Endothelial cell (in vitro differentiated cells): ENCODE measurements around the gene TH. TPM values are rescaled to one million over a fixed set of nuclear protein-coding genes. Genes with fewer than 3 reads are reported as not detected.

ENCODE experiments used
- DNase-seq: peaks from one replicate; pipeline ENCODE4 v3.0.0; 2021; ENCODE audit warnings: low spot score
- H3K27ac Mint-ChIP-seq: one replicate; pipeline ENCODE4 v1.8.0; 2021; ENCODE audit warnings: mixed read lengths, inconsistent platforms; ENCODE audit not compliant: unreplicated experiment
- H3K27me3 Mint-ChIP-seq: one replicate; pipeline ENCODE4 v1.8.0; 2021; ENCODE audit warnings: mild to moderate bottlenecking, moderate library complexity, mixed read lengths, inconsistent platforms; ENCODE audit not compliant: unreplicated experiment
- H3K36me3 Mint-ChIP-seq: one replicate; pipeline ENCODE4 v1.8.0; 2021; ENCODE audit warnings: mild to moderate bottlenecking, low read depth, mixed read lengths, inconsistent platforms; ENCODE audit not compliant: unreplicated experiment
- H3K4me1 Mint-ChIP-seq: one replicate; pipeline ENCODE4 v1.8.0; 2021; ENCODE audit warnings: mild to moderate bottlenecking, mixed read lengths, inconsistent platforms; ENCODE audit not compliant: unreplicated experiment
- H3K4me3 Mint-ChIP-seq: one replicate; pipeline ENCODE4 v1.8.0; 2021; ENCODE audit warnings: mild to moderate bottlenecking, mixed read lengths, inconsistent platforms; ENCODE audit not compliant: unreplicated experiment
- H3K9me3 Mint-ChIP-seq: one replicate; pipeline ENCODE4 v1.8.0; 2021; ENCODE audit warnings: mixed read lengths, inconsistent platforms; ENCODE audit not compliant: unreplicated experiment
- microRNA-seq: library from miRNA; unstranded; fragments of <30 nt; microRNA quantifications from one replicate; pipeline ENCODE4, GENCODE V29; 2020; ENCODE audit not compliant: unreplicated experiment
- total RNA-seq: library from RNA; stranded (reverse); fragmentation: NEBNext Ultra II Directional; extraction: Animal tissue kit (Norgen Biotek cat#: 25700); gene quantifications from one replicate; pipeline ENCODE4 v1.2.1, GENCODE V29; 2021; ENCODE audit not compliant: unreplicated experiment
- TF ChIP-seq, protein P1 (sequence below): fragments of 200-600 bp; sonication (generic); IDR thresholded peaks from one replicate; pipeline ENCODE4 v1.5.0; 2021; ENCODE audit warnings: antibody characterized with exemption; ENCODE audit not compliant: unreplicated experiment

Gene TH
- total RNA-seq, 1 donor from 2014 or later: not detected

DNA sequence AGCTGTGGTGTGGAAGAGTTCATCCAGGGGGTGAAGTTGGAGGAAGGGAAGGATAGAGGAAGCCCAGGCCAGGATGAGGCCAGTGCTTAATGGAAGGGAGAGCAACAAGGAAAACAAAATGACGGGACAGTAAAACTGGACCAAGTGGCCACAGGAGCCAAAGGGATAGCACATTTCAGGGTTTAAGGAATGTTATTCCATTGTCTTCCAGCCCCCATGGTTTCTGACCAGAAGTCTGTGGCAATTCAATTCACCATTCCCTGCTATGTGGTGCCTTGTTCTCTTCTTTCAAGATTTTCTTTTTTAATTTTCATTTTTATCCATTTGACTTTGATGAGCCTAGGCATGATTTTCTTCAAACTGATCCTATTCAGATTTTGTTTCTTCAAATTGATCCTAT lies 54.9 kb downstream of the TH start:
- TF ChIP-seq, protein P1, sequence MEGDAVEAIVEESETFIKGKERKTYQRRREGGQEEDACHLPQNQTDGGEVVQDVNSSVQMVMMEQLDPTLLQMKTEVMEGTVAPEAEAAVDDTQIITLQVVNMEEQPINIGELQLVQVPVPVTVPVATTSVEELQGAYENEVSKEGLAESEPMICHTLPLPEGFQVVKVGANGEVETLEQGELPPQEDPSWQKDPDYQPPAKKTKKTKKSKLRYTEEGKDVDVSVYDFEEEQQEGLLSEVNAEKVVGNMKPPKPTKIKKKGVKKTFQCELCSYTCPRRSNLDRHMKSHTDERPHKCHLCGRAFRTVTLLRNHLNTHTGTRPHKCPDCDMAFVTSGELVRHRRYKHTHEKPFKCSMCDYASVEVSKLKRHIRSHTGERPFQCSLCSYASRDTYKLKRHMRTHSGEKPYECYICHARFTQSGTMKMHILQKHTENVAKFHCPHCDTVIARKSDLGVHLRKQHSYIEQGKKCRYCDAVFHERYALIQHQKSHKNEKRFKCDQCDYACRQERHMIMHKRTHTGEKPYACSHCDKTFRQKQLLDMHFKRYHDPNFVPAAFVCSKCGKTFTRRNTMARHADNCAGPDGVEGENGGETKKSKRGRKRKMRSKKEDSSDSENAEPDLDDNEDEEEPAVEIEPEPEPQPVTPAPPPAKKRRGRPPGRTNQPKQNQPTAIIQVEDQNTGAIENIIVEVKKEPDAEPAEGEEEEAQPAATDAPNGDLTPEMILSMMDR: no peak
- Mint-ChIP-seq H3K27ac (no peak overlapping the region), H3K4me3 (peak overlapping the region; percentile 40), H3K4me1 (no peaks in the 10 kb centered on the region), H3K27me3 (no peaks in the 10 kb centered on the region), H3K36me3 (peaks cover 6% of the 10 kb centered on the region), H3K9me3 (peaks cover 6% of the 10 kb centered on the region)
- DNase-seq: no peak

DNA sequence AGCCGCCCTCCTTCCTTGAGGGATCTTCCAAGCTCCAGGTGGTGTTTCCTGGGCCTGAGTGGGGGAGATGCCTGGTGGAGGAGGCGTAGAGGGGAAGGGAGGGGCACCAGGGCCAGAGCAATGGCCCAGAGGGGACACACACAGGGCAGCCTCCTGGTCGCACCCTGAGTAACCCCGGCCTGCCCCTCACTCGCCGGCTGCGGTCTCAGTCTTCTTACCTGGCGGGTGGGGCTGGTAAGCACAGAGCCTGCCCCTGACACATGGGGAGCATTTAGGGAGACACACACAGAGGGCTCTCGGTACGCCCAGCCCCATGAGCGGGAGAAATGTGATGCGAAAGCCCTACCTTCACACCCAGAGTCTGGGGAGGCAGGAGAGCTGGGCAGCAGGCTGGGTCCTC lies 56.3 kb downstream of the TH start:
- H3K27ac Mint-ChIP-seq: no peak overlapping the region
- H3K36me3 Mint-ChIP-seq: peaks cover 6% of the 10 kb centered on the region
- no peaks in the 10 kb centered on the region for H3K27me3 Mint-ChIP-seq
- no peak overlapping the region for H3K4me3 Mint-ChIP-seq
- peaks cover 6% of the 10 kb centered on the region for H3K9me3 Mint-ChIP-seq
- no peaks in the 10 kb centered on the region for H3K4me1 Mint-ChIP-seq
- DNase-seq: no peak
- TF ChIP-seq, protein P1: no peak

DNA sequence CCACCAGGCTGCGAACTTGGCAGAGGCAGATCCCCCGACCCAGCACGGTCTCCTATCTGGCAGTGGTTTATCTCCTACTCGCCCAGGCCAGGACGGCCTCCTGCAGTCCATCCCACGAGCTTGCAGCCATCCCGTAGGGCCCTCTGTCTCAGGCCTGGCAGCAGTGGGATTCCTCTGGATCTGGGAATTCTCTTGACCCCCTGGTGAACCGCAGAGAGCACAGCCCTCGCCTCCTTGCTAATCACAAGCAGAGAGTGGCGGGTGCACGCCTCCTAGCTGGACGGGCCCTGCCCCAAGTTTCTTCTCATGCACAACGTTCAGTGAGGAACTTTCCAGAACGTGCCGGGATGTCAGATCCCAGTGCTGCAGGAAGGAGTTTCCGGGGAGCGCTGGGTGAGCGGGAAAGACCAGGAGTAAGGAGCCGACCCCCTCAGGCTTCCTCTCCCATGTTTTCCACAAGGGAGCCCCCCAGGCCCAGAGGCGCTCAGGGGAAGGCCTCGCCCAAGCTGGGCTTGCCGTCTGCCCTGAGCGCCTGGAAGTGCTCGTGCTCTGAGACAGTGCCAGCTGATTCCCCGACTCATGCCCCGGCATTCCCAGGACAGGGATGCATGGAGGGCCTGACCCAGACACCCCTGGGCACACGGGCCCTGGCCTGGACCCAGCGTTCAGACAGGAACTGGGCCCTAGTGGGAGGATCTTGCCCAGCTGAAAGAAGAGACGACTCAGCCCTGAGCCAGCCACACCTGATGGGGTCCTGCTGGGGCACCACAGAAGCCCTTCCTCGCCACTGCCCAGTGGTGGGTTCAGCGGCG lies 57.0 kb downstream of the TH start:
- TF ChIP-seq, protein P1: no peak
- H3K27ac Mint-ChIP-seq: no peak overlapping the region
- no peaks in the 10 kb centered on the region for H3K27me3 Mint-ChIP-seq

More for the DNA sequence above, 57.0 kb downstream of the TH start:
- H3K36me3 Mint-ChIP-seq: peaks cover 6% of the 10 kb centered on the region
- peaks cover 6% of the 10 kb centered on the region for H3K9me3 Mint-ChIP-seq
- DNase-seq: no peak
- H3K4me1 Mint-ChIP-seq: peaks cover 6% of the 10 kb centered on the region
- H3K4me3 Mint-ChIP-seq: no peak overlapping the region

Small RNAs within 50 kb of the gene (microRNA-seq; reads per million reads assigned to microRNA genes)
- gene MIR4686: not detected
- 3.4 reads per million, percentile 41 among the genes with 10 or more reads in this experiment for gene MIR483

Other genes starting within 250 kb of the TH start
- 29.2 TPM for gene MRPL23, start 224.5 kb downstream of the TH start, total RNA-seq
- not detected for gene H19, start 174.0 kb downstream of the TH start, total RNA-seq
- 2.1 TPM for gene IGF2, start 32.4 kb downstream of the TH start, total RNA-seq
- gene INS, start 10.6 kb downstream of the TH start, total RNA-seq: not detected
- not detected for gene ASCL2, start 98.8 kb upstream of the TH start, total RNA-seq
- 0.13 TPM for gene C11orf21, start 130.1 kb upstream of the TH start, total RNA-seq
- gene TSPAN32, start 130.2 kb upstream of the TH start, total RNA-seq: 0.23 TPM
- 424 TPM for gene CD81, start 205.5 kb upstream of the TH start, total RNA-seq
- 48.4 TPM for gene TSSC4, start 228.9 kb upstream of the TH start, total RNA-seq